Upper lobe of right lung (tissue), 1 donor: ENCODE measurements around the gene TMPRSS4. TPM values are rescaled to one million over a fixed set of nuclear protein-coding genes. Genes with fewer than 3 reads are reported as not detected.

Experiments used
- ATAC-seq: fragments of 200-7000 bp; cut with Tn5 transposase; one replicate; pipeline ENCODE4 v1.9.1; 2020; ENCODE audit warnings: mild to moderate bottlenecking, moderate library complexity
- DNase-seq: peaks from one replicate; pipeline ENCODE4 v3.0.0-alpha.2; 2020
- H3K27ac ChIP-seq: fragments of 200-600 bp; one replicate; pipeline ENCODE4 v1.8.0; 2022
- H3K27me3 ChIP-seq: fragments of 200-600 bp; one replicate; pipeline ENCODE4 v1.8.0; 2022; ENCODE audit warnings: mild to moderate bottlenecking
- H3K36me3 ChIP-seq: fragments of 200-600 bp; one replicate; pipeline ENCODE4 v1.8.0; 2022
- H3K4me1 ChIP-seq: fragments of 200-600 bp; one replicate; pipeline ENCODE4 v1.8.0; 2022
- H3K4me3 ChIP-seq: fragments of 200-600 bp; one replicate; pipeline ENCODE4 v1.8.0; 2022; ENCODE audit warnings: mild to moderate bottlenecking
- H3K9me3 ChIP-seq: fragments of 200-600 bp; one replicate; pipeline ENCODE4 v1.8.0; 2022
- intact Hi-C: fragments of 100-400 bp; cut with DNase I; formaldehyde crosslinking; loops from one replicate; pipeline ENCODE4 v1.11.0; 2022
- total RNA-seq: library from RNA; stranded (reverse); fragmentation: NEBNext Ultra II Directional; extraction: Animal tissue kit (Norgen Biotek cat#: 25700); gene quantifications from one replicate; pipeline ENCODE4 v1.2.1, GENCODE V29; 2021
- TF ChIP-seq, protein P1 (sequence below): fragments of 200-600 bp; IDR thresholded peaks from one replicate; pipeline ENCODE4 v1.8.0; 2022; ENCODE audit warnings: antibody characterized with exemption
- donor health status: DM: no; HTN: yes; CAD: no; lungs with severe emphysema.

TMPRSS4 gene
- total RNA-seq, 1 donor from 2014 or later: 3.0 TPM

GRCh38 chr11:118106789-118107335 lies 30.0 kb downstream of the TMPRSS4 start:
- intact Hi-C loops: no loop called here
- ATAC-seq (peak; percentile 68), DNase-seq (peak; percentile 16)
- Histone ChIP-seq H3K36me3 (no peaks in the 10 kb centered on the region), H3K9me3 (no peaks in the 10 kb centered on the region), H3K27me3 (no peaks in the 10 kb centered on the region), H3K4me1 (no peaks in the 10 kb centered on the region), H3K27ac (no peak overlapping the region), H3K4me3 (no peak overlapping the region)
- TF ChIP-seq, protein P1, sequence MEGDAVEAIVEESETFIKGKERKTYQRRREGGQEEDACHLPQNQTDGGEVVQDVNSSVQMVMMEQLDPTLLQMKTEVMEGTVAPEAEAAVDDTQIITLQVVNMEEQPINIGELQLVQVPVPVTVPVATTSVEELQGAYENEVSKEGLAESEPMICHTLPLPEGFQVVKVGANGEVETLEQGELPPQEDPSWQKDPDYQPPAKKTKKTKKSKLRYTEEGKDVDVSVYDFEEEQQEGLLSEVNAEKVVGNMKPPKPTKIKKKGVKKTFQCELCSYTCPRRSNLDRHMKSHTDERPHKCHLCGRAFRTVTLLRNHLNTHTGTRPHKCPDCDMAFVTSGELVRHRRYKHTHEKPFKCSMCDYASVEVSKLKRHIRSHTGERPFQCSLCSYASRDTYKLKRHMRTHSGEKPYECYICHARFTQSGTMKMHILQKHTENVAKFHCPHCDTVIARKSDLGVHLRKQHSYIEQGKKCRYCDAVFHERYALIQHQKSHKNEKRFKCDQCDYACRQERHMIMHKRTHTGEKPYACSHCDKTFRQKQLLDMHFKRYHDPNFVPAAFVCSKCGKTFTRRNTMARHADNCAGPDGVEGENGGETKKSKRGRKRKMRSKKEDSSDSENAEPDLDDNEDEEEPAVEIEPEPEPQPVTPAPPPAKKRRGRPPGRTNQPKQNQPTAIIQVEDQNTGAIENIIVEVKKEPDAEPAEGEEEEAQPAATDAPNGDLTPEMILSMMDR: no peak

GRCh38 chr11:118108513-118108912 lies 31.6 kb downstream of the TMPRSS4 start:
- Histone ChIP-seq H3K27me3 (no peaks in the 10 kb centered on the region), H3K36me3 (no peaks in the 10 kb centered on the region), H3K4me3 (no peak overlapping the region), H3K27ac (no peak overlapping the region), H3K9me3 (no peaks in the 10 kb centered on the region), H3K4me1 (no peaks in the 10 kb centered on the region)
- ATAC-seq (no peak), DNase-seq (no peak)
- intact Hi-C loops: no loop called here
- TF ChIP-seq, protein P1: no peak

DNA sequence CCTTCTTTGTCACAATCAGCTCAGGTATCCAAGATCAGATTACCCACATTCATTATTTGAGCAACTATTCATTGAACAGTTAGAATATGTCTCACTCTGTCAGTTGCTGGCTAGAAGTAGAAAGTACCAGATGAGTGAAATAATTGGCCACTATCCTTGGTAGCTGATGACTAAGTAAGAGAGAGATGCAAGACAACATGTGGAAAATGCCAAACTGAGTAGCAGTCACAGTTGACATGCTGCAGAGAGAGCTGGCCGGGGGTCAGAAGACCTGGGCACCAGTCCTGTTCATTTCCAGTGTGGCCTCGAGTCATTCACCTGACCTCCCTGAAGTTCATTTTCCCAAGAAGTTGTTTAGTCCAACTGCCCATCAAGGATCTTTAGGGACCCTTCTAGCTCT lies 32.4 kb downstream of the TMPRSS4 start:
- Histone ChIP-seq H3K9me3 (no peaks in the 10 kb centered on the region), H3K27ac (no peak overlapping the region), H3K27me3 (no peaks in the 10 kb centered on the region), H3K4me3 (no peak overlapping the region), H3K4me1 (no peaks in the 10 kb centered on the region), H3K36me3 (no peaks in the 10 kb centered on the region)
- peak; percentile 28 for DNase-seq
- ATAC-seq: no peak
- intact Hi-C loops: no loop called here
- TF ChIP-seq, protein P1: no peak

DNA sequence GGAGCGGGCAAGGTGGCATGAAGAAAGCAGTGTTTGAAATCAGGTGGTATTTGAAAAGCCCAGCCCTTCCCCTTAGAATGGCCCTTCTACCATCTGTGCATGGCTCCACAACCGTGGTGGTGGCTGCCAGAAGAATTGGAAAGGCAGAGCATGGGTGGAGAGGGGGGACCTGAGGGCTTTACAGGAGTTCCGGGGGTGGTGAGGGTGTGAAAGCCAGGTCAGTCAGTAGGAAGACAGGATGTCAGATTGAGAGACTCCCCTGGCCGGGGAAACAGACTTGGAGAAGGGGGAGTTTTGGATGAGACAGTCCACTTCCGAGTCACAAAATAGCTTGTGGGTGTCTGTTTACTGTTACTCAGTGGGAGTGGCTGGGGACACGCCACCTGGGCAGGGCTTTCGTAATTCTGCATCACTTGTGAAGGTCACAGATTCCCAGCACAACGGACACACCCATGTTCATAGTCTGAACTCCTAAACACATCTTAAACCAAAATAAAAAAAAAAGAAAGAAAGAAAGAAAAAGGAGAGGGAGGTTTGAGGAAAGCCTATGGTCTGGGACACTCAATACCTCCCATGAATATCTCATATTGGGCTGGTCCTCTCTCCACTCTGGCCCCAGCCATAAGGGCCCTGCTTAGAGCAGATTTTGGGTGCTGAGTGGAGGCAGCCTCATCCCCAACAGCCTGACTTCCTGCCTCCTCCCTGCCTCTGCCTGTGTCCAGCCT lies 34.3 kb downstream of the TMPRSS4 start:
- intact Hi-C loops: no loop called here
- DNase-seq (peak; percentile 33), ATAC-seq (no peak)
- H3K27me3 ChIP-seq: no peaks in the 10 kb centered on the region
- no peaks in the 10 kb centered on the region for H3K9me3 ChIP-seq
- no peaks in the 10 kb centered on the region for H3K4me1 ChIP-seq
- TF ChIP-seq, protein P1: no peak
- H3K4me3 ChIP-seq: no peak overlapping the region
- H3K27ac ChIP-seq: no peak overlapping the region
- no peaks in the 10 kb centered on the region for H3K36me3 ChIP-seq

GRCh38 chr11:118111744-118112035 lies 34.8 kb downstream of the TMPRSS4 start:
- Histone ChIP-seq H3K27ac (no peak overlapping the region), H3K4me1 (no peaks in the 10 kb centered on the region), H3K36me3 (no peaks in the 10 kb centered on the region), H3K9me3 (no peaks in the 10 kb centered on the region), H3K4me3 (no peak overlapping the region), H3K27me3 (no peaks in the 10 kb centered on the region)
- TF ChIP-seq, protein P1: no peak
- DNase-seq (peak; percentile 39), ATAC-seq (no peak)
- intact Hi-C loops: no loop called here
